ENCODE results near the gene USP3. TPM values are rescaled to one million over a fixed set of nuclear protein-coding genes. Genes with fewer than 3 reads are reported as not detected.
A peak's percentile ranks its signal among the peaks of the same experiment; 100 is the strongest.

Gene USP3, protein sequence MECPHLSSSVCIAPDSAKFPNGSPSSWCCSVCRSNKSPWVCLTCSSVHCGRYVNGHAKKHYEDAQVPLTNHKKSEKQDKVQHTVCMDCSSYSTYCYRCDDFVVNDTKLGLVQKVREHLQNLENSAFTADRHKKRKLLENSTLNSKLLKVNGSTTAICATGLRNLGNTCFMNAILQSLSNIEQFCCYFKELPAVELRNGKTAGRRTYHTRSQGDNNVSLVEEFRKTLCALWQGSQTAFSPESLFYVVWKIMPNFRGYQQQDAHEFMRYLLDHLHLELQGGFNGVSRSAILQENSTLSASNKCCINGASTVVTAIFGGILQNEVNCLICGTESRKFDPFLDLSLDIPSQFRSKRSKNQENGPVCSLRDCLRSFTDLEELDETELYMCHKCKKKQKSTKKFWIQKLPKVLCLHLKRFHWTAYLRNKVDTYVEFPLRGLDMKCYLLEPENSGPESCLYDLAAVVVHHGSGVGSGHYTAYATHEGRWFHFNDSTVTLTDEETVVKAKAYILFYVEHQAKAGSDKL
- total RNA-seq (2014; rRNA removed; shearing (Covaris generic)) (21.0 and 24.5 TPM in 2 replicates), polyA plus RNA-seq (2016; fragmentation: Nextera tagmentation; extraction: Ambion mirVana) (15.4 and 16.1 TPM in 2 replicates)

DNA sequence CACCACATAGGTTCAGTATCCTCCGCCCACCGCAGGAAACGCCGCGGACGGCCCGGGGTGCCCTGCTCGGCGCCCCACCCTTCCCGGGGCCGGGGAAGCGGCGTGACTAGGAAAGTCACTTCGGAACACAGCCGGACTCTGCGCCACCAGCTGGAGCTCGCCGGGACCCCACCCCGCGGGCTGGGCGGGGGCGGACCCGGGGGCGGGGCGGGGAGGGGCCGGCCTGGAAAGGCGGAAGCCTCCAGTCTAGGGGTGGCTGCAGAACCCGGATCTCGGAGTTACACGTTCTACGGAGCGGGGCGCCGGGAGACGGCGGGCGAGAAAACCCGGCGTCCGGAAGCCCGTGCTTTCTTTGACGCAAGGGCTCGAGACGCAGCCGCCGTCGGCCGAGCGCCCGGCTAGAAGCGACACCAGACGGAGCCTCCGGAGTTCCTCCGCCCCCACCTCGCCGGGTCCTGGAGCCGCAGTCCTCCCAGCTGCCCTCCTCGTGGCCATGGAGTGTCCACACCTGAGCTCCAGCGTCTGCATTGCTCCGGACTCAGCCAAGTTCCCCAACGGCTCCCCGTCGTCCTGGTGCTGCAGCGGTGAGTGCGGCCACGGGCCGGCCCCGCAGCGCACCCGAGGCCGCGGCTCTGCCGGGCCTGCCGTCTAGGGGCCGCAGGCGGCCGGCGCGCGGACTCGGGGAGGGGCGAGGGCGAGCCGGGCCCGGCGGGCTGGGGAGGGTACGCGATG lies at the start of gene USP3:
TSS of gene USP3 (plus strand) at position 347 of the 732 bp plus-strand sequence. CDS start at position 494, 147 bp downstream.
- peak; percentile 97 for DNase-seq
- in situ Hi-C loops (cut with MboI), result no loop called here
- Histone ChIP-seq H3F3A (ENCODE audit: insufficient read depth) (peaks cover 31% of the 10 kb centered on the region), H3K4me1 (ENCODE audit: insufficient read depth) (peaks cover 30% of the 10 kb centered on the region), H3K9ac (peak within 1 kb of the TSS; percentile 94), H3K36me3 (ENCODE audit: low read depth) (no peaks in the 10 kb centered on the region), H3K4me2 (ENCODE audit: unreplicated experiment) (peak within 1 kb of the TSS; percentile 85), H3K27ac (peak within 1 kb of the TSS; percentile 95), H2AFZ (peak within 1 kb of the TSS; percentile 75), H3K9me2 (ENCODE audit: insufficient read depth) (no peaks in the 10 kb centered on the region), H4K20me1 (ENCODE audit: insufficient read depth) (no peaks in the 10 kb centered on the region), H3K79me2 (ENCODE audit: insufficient read depth) (peaks cover 43% of the 10 kb centered on the region), H3K9me3 (ENCODE audit: low read depth) (no peaks in the 10 kb centered on the region), H3K27me3 (replicated peaks; ENCODE audit: insufficient read depth) (no peaks in the 10 kb centered on the region), H3K4me3 (peak within 1 kb of the TSS; percentile 74)
- WGBS, 2 experiments (ENCODE audit: low coverage in 1 of 2, low lambda C conversion rate in 2 of 2, missing lambda C conversion rate in 2 of 2), result 2% methylated on average over 37 to 82 of the region's 88 CpGs
- TF ChIP-seq EZH2 (IDR thresholded peaks at IDR 0.05; ENCODE audit: insufficient read depth, poor library complexity, severe bottlenecking) (no peak), EZH2phosphoT487 (IDR thresholded peaks at IDR 0.05; ENCODE audit: insufficient read depth, low read depth) (no peak)

DNA sequence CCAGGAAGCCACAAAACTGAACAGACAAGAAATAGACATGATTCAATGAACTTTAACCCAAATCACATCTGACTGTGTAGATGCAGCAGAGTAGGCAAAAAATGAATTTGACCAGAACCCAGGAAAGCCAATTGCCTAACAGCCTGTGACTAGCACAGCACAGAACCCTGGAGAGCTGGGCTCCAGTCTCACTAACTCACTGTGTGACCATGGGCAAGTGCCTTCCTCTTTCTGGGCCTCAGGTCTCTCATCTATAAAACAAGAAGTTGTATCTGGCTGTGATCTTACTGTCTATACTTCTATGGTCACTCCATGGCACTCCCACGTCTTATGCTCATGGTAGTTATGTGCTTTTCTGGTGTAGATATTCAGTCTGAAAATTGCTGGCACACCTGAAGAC lies 48.1 kb upstream of the USP3 start:
- Histone ChIP-seq H2AFZ (no peak overlapping the region), H3K9me2 (ENCODE audit: insufficient read depth) (no peaks in the 10 kb centered on the region), H4K20me1 (ENCODE audit: insufficient read depth) (no peaks in the 10 kb centered on the region), H3K4me2 (ENCODE audit: unreplicated experiment) (no peak overlapping the region), H3K79me2 (ENCODE audit: insufficient read depth) (no peaks in the 10 kb centered on the region), H3K9ac (no peak overlapping the region), H3K36me3 (ENCODE audit: low read depth) (no peaks in the 10 kb centered on the region), H3K27ac (no peak overlapping the region), H3K9me3 (ENCODE audit: low read depth) (no peaks in the 10 kb centered on the region), H3K4me1 (ENCODE audit: insufficient read depth) (no peaks in the 10 kb centered on the region), H3K4me3 (no peak overlapping the region), H3K27me3 (replicated peaks; ENCODE audit: insufficient read depth) (no peaks in the 10 kb centered on the region), H3F3A (ENCODE audit: insufficient read depth) (no peaks in the 10 kb centered on the region)
- no peak for TF ChIP-seq EZH2 (IDR thresholded peaks at IDR 0.05; ENCODE audit: insufficient read depth, poor library complexity, severe bottlenecking)
- no peak for TF ChIP-seq EZH2phosphoT487 (IDR thresholded peaks at IDR 0.05; ENCODE audit: insufficient read depth, low read depth)
- DNase-seq, result no peak
- in situ Hi-C loops (cut with MboI), result loop anchor here (25.0 kb wide), 1 partner anchor 606 kb away; no protein-coding TSS in a partner anchor
- 60 to 75% methylated on average over 1 of the region's 1 CpG for WGBS, 2 experiments (ENCODE audit: low coverage in 1 of 2, low lambda C conversion rate in 2 of 2, missing lambda C conversion rate in 2 of 2)

DNA sequence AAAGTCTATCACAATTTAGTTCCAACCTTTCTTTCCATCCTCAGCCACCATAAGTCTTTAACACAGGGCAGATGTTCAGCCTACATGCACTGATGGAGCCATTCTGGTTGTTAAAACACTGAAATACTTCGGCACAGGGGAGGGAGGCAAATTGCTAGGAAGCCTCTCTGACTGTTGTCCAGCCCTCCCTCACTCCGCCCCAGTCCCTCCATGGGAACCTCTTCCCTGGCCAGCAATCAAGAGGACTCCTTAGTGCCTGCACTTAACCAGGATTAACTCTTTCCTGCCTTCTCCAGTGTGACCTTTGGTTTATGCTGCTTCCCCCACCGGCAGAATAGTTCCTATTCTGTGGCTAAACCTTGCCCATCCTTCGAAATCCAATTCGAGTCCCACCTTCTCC lies 47.0 kb upstream of the USP3 start:
- Histone ChIP-seq H2AFZ (no peak overlapping the region), H3K9me3 (ENCODE audit: low read depth) (no peaks in the 10 kb centered on the region), H3K79me2 (ENCODE audit: insufficient read depth) (no peaks in the 10 kb centered on the region), H3K4me2 (ENCODE audit: unreplicated experiment) (no peak overlapping the region), H3K27ac (no peak overlapping the region), H4K20me1 (ENCODE audit: insufficient read depth) (no peaks in the 10 kb centered on the region), H3K9ac (no peak overlapping the region), H3K36me3 (ENCODE audit: low read depth) (no peaks in the 10 kb centered on the region), H3K27me3 (replicated peaks; ENCODE audit: insufficient read depth) (no peaks in the 10 kb centered on the region), H3K4me3 (no peak overlapping the region), H3F3A (ENCODE audit: insufficient read depth) (no peaks in the 10 kb centered on the region; the same call in 1 of the 2 replicates), H3K4me1 (ENCODE audit: insufficient read depth) (0 out of 2 replicates have a peak, but pooled peaks cover 6% of the 10 kb centered on the region), H3K9me2 (ENCODE audit: insufficient read depth) (no peaks in the 10 kb centered on the region)
- in situ Hi-C loops (cut with MboI), result loop anchor here (25.0 kb wide), 1 partner anchor 605 kb away; no protein-coding TSS in a partner anchor
- no peak for DNase-seq
- TF ChIP-seq EZH2phosphoT487 (IDR thresholded peaks at IDR 0.05; ENCODE audit: insufficient read depth, low read depth) (no peak), EZH2 (IDR thresholded peaks at IDR 0.05; ENCODE audit: insufficient read depth, poor library complexity, severe bottlenecking) (no peak)
- 37 to 58% methylated on average over 5 of the region's 5 CpGs for WGBS, 2 experiments (ENCODE audit: low coverage in 1 of 2, low lambda C conversion rate in 2 of 2, missing lambda C conversion rate in 2 of 2)

DNA sequence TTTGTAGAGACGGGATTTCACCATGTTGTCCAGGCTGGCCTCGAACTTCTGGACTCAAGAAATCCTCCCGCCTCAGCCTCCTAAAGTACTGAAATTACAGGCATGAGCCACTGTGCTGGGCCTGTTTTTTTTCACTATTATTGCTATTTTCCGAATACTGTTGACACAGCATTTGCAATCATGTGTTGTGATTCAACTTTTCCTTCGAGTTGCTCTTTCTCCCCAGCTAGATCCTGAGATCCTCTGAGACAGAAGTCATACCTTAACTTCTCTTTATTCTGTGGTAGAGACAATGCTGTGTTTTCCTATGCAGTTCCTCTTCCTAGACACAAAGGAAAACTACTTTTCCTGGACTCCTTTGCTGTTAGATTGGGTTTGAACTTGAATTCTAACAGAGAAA lies 46.4 kb upstream of the USP3 start:
- H3K9me2 ChIP-seq (ENCODE audit: insufficient read depth), result no peaks in the 10 kb centered on the region
- no peaks in the 10 kb centered on the region for H3K79me2 ChIP-seq (ENCODE audit: insufficient read depth)
- H3F3A ChIP-seq (ENCODE audit: insufficient read depth), result no peaks in the 10 kb centered on the region; the same call in 1 of the 2 replicates
- 0 out of 2 replicates have a peak, but pooled peaks cover 6% of the 10 kb centered on the region for H3K4me1 ChIP-seq (ENCODE audit: insufficient read depth)
- H3K9ac ChIP-seq, result no peak overlapping the region
- 67 to 75% methylated on average over 5 of the region's 5 CpGs for WGBS, 2 experiments (ENCODE audit: low coverage in 1 of 2, low lambda C conversion rate in 2 of 2, missing lambda C conversion rate in 2 of 2)
- H3K4me3 ChIP-seq, result no peak overlapping the region
- no peak for DNase-seq
- H2AFZ ChIP-seq, result no peak overlapping the region
- H3K27me3 ChIP-seq (replicated peaks; ENCODE audit: insufficient read depth), result 0 out of 2 replicates have a peak, but pooled peaks cover 3% of the 10 kb centered on the region
- TF ChIP-seq EZH2 (IDR thresholded peaks at IDR 0.05; ENCODE audit: insufficient read depth, poor library complexity, severe bottlenecking) (no peak), EZH2phosphoT487 (IDR thresholded peaks at IDR 0.05; ENCODE audit: insufficient read depth, low read depth) (no peak)
- in situ Hi-C loops (cut with MboI), result loop anchor here (25.0 kb wide), 1 partner anchor 604 kb away; no protein-coding TSS in a partner anchor
- H3K36me3 ChIP-seq (ENCODE audit: low read depth), result no peaks in the 10 kb centered on the region
- no peaks in the 10 kb centered on the region for H4K20me1 ChIP-seq (ENCODE audit: insufficient read depth)
- H3K27ac ChIP-seq, result no peak overlapping the region
- H3K9me3 ChIP-seq (ENCODE audit: low read depth), result no peaks in the 10 kb centered on the region
- H3K4me2 ChIP-seq (ENCODE audit: unreplicated experiment), result no peak overlapping the region

Measured in GM23248 (cell line).